ENCODE data around the gene CAMK2N2.
"Not testable (repeated sequence)": the region's sequence is repeated elsewhere in the genome, so short reads cannot be mapped to it uniquely, and the experiment has no call there.

Gene CAMK2N2

DNA sequence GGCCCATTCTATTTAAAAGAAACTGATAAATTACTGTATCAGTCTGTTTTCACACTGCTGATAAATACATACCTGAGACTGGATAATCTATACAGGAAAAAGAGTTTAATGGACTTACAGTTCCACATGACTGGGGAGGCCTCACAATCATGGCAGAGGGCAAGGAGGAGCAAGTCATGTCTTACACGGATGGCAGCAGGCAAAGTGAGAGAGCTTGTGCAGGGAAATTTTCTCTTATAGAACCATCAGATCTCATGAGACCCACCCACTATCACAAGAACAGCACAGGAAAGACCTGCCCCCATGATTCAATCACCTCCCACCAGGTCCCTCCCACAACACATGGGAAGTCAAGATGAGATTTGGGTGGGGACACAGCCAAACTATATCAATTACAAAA, 5.9 kb upstream of the CAMK2N2 start:
- DNase-seq = not testable (repeated sequence)

DNA sequence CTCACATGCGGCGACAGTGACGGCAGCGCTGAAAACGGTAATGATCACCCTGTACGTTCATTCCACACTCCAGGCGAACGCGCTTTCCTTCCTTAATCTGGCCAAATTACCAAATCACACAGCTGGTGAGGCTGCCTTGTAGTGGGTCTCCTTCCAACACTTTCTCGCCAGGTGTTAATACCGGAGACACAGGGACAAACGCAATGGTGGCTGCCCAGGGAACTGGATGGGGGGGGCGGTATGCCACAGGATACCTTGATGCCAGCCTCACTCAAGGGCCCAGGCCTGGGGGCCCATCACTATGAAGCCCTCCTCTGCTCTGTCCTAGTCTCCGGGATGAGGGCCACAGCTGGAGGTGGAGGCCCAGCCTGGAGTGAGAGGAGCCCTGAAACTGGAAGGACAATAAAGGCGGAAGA, 1.4 kb upstream of the CAMK2N2 start:
- no peak for DNase-seq

DNA sequence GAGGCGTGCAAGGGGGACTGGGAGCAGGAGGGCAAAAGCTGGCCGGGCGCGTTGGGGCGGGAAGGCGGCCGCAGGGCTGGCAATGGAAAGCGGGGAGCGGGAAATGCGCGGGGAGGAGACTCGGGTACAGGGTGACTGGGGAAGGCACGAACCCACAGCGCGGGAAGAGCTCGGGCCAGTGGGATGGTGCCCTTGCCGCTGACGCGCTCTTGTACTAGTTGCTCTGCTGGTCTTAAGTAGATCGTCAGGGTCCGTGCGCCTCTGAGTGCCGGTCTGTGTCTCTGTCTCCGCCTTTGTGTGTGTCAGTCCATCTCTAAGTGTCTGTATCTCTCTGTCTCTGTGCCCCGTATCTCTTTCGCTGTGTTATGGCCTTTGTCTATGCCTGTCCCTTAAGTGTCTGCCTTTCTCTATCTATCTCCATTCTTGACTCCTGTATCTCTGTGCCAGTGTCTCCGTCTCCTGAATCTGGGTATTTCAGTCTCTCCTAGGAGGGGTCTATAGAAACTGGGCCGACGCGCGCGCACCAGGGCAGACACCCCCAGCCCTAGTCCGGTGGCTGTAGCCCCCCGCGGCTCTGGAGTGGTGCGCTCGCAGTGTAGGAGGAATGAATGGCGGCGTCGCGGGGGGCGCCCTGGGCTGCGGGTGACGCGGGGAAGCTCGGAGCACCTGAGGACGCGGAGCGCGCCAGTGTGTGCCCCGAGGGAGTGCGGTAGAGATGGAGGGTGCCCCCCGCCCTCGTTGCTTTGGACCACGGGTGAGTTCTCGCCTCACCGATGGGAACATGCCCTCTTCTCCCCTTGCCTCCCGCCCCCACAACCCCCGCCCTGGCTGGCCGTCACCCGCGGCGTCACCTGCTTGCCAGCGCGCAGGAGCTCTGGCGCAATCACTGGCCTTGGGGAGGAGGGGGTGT, 756 bp upstream of the CAMK2N2 start:
- peak; percentile 89 for DNase-seq

DNA sequence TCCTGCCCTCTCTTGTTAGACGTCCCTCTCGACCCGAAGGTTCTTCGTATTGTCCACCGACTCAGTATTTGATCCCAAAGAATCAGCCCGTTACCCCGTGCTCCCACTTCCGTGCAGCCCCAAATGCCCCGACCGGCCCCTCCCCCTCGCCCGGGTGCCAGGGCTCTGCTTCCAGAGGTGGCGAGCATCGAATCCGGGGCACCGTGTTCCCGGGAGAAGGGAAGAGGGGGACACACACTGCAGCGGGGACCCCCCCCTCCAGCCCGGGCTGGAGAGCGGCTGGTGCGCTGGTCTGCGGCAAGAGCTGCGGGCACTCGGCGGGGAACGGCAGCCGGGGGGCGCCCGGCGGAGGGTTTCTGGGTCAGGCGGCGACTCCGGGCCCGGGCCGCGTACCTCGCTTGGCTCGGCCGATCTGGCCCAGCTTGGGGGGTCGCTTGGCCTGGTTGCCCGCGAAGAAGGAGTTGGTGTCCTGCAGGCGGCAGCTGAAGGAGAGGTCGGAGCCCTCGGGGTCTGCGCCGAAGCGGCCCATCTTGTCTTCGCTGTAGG, 556 bp downstream of the CAMK2N2 start:
- DNase-seq = peak; percentile 33

DNA sequence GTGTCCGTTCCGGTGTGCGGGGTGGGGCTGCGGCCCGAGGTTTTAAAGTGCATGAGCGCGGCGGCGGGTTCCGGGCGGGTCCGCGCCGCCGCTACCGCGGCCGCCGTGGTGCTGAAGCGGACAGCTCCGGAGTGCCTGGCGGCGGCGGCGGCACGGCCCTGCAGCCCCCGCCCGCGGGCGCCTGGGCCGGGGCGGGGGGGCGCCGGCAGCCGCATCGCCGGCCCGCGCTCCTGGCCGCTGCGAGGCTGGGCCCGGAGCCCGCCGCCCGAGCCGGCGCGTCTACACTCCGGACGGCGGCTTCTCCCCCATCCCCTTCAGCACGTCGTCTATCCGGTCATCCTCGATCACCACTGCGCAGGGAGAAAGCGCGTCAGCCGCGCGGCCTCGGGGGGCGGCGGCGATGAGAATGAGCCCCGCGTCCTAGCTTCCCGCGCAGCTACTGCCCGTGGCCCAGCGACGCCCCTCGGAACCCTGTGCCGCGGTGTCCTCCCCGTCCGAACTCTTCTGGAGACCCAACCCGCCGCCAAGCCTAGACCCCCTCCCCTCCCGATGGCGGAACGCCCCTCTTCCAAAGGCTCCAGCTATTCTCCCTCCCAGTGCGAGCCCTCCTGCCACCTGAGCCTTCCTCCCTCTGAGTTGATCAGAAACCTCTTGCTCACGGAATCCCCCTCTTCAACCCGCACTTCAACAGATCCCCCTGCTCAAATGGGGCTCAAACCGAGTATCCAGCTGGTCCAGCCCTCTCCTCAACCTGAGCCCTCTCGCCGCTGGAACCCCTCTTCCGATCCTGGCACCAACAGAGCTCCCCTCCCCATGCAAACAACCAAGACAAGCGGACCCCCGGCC, 1.3 kb downstream of the CAMK2N2 start:
- DNase-seq = no peak

DNA sequence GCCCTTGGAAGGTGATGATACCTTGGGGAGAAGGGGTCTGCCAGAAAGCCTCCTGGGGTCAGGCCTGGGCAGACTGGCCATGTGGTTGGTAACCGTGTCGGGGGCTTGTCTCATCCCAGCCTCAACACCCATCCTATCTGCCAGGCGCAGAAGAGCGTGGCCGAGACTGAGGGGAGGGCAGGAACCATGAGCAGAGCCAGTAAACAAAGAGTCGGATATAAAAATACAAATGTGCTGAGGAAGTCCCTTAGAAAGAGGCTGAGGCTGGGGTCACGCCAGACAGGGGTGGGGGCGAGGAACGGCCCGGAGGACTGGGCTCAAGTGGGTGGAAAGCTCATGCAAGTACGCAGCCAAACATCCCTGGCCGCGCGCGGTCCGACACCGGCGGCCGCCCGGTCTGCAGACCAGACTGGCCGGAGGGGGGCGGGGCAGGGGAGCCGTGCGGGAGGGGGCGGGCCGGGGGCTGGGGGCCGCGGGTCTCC, 1.9 kb downstream of the CAMK2N2 start:
- no peak for DNase-seq

DNA sequence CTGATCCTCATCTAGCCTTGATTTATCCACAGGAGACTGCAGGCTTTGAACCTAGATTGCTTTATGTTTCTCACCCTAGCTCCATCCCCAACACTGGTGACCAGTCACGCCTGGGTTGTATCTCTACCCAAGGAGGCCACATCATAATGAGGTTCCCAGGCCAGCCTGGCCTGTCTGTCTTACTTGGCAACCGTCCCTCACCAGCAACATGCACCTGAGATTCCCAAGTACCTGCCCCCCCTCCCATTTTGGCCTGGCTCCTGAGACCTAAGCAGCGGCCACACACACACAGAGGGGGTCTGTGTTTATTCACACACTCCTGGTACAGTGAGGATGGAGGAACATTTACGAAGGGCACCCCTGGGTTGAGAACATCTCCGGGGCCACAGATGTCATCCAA, 2.4 kb downstream of the CAMK2N2 start:
- no peak for DNase-seq

DNA sequence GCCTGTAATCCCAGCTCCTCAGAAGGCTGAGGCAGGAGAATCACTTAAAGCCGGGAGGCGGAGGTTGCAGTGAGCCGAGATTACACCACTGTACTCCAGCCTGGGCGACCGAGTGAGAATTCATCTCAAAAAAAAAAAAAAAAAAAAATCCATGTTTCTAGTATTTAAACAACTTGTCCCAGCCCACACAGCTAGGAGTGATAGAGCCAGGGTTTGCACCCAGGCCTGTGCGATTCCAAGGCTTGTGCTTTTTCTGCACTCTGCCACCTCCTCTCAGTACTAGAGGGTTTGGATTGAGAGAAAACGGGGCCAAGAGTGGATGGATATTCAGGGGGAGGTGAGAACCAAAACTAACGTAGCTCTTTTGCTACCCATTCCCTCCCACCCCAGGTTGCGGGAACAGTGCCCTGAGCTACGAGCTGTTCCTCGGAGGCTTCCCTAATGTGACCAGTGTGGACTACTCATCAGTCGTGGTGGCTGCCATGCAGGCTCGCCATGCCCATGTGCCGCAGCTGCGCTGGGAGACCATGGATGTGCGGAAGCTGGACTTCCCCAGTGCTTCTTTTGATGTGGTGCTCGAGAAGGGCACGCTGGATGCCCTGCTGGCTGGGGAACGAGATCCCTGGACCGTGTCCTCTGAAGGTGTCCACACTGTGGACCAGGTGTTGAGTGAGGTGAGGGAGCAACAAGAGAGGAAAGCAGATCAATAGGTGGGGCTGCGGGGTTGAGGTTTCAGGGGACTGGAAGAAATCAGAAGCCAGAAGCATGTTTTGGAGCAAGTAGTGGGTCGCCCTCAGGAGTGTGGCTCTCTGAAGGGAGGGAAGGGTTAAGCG, 4.1 kb downstream of the CAMK2N2 start:
- DNase-seq = no peak

DNA sequence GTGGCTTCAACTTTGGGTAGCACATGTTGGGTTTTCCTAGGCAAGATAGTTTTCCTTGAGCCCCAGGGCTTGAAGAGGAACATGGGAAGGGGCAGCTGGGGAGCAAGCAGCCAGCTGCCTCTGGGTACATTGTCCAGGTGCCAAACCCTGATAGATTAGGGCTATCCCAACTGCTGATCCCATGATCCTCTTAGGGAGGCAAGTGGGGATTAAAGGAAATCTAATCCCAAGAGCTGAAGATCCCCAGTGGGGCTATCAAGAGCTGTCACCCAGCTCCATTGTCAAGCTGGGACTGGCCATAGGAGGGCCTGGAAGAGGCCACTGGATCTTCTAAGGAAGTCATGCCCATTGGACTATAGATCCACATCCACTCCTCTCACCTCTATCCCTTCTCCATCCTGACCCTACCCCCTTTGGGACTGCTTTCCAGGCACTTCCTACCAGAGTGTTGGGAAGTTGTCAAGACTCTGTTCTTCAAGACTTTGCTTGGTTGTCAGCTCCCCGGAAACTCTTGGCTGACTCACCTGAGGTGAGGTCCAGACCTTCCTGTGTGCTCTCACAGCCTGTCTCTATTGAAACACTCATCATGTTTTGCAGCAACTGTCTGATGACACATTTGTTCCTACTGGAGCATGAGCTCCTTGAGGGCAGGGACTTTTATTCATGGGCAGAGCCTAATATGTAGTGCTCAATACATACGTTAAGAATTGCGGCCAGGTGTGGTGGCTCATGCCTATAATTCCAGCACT, 5.9 kb downstream of the CAMK2N2 start:
- no peak for DNase-seq

- DNase-seq = peak; percentile 94
Observed at GRCh38 chr3:184250167-184250828, 11.1 kb downstream of the CAMK2N2 start.

- DNase-seq = peak; percentile 100
Observed at GRCh38 chr3:184249412-184250166, 11.8 kb downstream of the CAMK2N2 start, which contains the start of gene EEF1AKMT4. Gene EEF1AKMT4 (plus strand): TSS chr3:184249672. CDS start chr3:184249695, 23 bp downstream.

DNA sequence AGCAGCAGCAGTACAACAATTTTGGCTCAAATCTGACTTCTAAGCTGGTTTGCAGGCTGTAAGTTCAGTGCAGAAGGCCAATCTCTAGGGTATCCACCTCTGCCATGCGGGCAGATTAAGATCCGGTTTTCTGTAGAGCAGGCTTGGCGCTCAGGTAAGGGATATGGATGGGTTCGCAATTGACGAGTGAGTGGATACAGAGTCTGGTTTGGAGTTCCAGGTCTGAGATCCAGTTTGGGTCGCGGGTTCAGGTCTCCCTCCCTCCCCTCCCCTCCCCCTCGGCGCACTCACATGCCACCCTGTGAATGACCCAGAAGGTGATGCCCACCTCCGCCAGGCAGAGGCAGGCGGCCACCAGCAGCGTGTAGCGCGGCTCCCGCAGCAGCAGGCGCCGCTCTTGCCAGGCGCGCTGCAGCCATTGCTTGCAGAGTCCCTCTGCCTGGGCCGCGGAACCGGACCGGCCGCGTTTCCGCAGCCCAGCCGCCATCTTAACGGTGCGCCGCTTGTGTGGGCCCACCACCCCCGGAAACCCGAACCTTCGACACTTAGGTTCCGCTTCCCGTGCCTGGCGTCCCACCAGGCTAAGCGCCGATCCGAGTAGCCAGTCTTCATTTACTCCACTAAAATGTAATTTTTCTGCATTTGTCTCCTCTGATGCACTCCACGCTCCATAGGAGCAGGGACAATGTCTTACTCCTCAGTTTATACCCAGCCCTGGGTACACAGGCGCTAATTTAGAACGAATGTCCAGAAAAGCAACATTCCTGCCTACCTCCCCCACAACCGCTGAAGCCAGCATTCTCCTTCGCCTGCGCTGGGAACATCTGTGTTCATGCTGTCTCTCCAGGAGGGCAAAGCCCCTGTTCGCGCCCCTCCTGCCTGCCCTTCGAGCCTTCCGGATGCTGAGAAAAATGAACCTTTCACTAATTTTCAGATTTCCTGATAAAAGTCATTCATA, 12.6 kb downstream of the CAMK2N2 start, which contains the start of gene ALG3:
ALG3 (minus strand) TSS at position 509 of the 958 bp plus-strand sequence; CDS start at position 487, 22 bp downstream.
- DNase-seq = peak; percentile 92

GRCh38 chr3:184242297-184242685, 19.1 kb downstream of the CAMK2N2 start:
- DNase-seq = no peak

DNA sequence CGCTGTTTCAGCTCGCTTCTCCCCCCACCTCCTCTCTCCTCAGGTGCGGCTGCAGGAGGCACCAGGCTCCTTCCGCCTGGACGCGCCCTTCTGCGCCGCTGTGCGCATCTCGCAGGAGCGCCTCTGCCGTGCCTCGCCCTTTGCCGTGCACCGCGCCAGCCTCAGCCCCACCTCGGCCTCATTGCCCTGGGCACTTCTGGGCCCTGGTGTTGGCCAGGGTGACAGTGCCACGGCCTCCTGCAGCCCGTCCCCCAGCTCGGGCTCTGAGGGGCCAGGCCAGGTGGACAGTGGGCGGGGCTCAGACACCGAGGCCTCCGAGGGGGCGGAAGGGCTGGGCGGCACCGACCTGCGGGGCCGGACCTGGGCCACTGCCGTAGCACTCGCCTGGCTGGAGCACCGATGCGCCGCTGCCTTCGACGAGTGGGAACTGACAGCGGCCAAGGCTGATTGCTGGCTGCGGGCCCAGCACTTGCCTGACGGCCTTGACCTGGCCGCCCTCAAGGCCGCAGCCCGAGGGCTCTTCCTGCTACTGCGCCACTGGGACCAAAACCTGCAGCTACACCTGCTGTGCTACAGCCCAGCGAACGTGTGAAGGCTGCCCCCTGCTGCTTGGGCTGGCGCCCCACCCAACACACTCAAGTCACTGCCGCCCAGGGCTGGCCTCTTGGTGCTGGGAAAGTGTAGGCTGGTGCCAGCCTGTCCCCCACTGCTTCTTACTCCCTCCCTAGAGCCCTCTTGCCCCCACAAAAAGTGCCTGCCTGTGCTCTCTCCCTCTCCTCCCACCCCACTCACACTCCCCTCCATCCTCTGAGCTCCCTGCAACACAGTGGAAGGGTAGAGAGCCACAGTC, 19.7 kb downstream of the CAMK2N2 start:
- peak; percentile 18 for DNase-seq

DNA sequence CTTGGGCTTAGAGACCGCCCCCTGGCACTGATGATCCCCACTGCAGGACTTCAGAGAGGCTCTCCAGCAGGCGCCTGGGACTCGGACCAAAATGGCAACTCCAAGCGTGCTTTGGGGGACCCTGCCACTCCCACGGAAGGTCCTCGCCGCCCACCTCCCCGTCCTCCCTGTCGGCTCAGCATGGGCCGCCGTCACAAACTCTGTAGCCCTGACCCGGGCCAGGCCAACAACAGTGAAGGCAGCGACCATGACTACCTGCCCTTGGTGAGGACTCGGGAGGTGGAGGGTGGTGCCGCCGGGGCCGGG, 20.3 kb downstream of the CAMK2N2 start:
- DNase-seq = no peak

DNA sequence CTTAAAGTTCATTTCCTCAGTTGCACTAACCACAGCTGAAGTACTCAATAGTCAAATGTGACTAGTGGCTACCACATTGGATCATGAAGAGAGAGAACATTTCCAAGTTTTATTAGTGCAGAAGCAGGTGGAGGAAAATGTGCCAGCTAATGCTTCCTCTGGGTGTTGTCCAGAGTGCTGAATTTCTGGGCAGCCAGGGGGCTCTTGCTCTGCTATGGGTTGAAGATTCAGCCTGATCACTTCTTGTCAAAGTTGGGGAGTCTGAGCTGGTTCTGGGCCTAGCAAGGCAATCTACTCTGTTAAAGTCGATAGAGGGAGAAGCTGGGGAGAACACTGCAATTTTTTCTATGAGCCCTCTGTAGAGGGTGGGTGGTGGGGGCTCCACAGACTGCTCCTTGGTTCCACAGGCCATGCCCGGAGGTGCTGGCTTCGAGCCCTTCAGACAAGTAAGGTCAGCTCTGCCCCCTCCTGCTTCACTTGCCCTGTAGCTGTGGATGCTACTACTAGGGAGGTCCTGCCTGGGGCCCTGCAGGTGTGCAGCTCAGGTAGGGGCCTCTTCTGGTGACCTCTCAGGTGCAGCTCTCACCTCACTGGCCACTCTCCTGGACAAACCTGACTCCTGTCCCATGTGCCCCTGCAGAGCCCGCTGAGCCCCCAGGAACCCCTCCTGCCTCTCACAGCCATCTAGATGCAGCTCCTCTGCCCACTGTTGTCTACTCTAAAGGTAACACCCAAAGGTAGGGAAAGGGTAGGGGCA, 20.8 kb downstream of the CAMK2N2 start:
- DNase-seq = no peak

- DNase-seq = no peak
Observed at GRCh38 chr3:184239708-184240107, 21.6 kb downstream of the CAMK2N2 start.
